RPMI8226 (cell line): ENCODE results near the gene DPY19L1.
"Not testable (repeated sequence)": the region's sequence is repeated elsewhere in the genome, so short reads cannot be mapped to it uniquely, and the experiment has no call there.

ENCODE experiments used
- DNase-seq: peaks from one replicate; pipeline ENCODE4 v3.0.0-alpha.2; 2015

Gene DPY19L1

GRCh38 chr7:35032166-35032565, 5.1 kb downstream of the DPY19L1 start:
- no peak for DNase-seq

DNA sequence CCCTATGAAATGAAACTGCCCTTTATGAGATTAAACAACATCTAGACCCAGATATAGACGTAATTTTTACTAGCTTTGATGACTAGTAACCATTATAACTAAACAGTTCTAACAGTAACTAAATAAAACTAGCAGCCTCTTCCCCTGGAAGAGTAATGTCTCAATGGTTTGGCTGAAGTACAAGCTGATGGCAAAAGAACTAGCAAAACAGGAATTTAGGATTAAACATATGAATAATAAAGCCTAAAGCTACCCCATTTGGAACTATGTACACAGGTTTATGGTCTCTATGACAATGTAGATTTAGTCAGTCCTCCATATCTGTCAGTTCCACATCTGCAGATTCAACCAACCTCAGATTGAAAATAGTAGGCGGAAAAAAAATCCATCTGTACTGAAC, 6.4 kb downstream of the DPY19L1 start:
- DNase-seq = no peak

DNA sequence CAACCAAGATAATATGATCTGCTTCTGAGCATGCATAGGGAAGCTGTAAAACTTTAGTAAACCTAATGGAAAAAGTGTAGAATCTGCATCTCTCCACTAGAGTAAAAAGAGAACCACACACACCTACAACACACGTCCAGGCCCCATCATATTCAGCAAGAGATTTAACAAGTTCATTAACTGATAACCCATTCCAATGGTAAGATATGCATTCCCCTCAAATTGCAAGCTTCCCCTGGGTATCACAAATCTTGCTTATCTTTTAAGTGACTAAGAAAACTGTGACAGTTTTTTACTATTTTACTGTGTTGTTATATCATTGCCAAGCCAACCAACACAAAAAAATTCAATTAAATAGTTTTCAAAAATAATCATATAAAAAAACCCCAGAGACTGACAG, 8.0 kb downstream of the DPY19L1 start:
- DNase-seq = no peak

- DNase-seq = no peak
Observed at GRCh38 chr7:35026150-35026549, 11.1 kb downstream of the DPY19L1 start.

DNA sequence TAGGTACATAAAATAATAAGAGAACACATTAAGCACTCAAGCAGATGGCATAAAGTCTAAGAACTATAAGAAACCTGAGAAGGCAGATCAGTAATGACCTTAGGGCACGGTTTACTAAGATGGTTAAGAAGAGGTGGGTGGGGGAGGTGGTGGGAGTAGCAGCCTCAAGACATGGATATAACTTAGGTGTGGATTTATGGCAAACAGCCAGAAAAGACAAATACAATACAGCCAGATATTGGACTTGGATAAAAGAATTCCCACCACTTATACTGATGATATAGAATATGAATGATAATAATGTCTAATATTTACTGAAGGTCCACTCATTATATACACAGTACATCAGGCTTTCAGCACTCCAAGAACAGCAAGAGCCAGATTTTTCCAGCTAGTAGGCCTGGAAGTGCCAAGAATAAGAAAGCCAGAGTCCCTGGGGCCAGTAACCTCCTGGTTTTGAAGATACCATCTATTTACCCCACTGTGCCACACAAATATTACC, 11.9 kb downstream of the DPY19L1 start:
- no peak for DNase-seq

- DNase-seq = peak; percentile 53
Observed at GRCh38 chr7:35024298-35024697, 13.0 kb downstream of the DPY19L1 start.

DNA sequence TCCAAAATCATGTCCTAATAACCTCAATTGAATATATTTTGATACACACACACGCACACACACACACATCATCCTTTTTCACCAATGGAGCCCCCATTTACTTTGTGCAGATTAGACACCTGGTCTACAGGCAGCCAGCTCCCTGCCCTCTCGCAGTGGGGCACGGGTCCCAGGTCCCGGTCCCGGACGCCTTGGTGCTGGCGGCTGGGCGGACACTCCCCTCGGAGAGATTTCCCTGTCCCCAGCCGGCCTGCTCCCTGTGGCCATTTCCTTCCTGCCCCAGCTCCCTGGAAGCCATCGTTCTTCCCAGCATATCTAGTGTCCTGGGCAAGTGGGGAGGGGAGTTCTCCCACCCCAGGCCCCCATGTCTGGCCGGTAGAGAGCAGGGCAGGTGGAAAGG, 14.6 kb downstream of the DPY19L1 start:
- no peak for DNase-seq

DNA sequence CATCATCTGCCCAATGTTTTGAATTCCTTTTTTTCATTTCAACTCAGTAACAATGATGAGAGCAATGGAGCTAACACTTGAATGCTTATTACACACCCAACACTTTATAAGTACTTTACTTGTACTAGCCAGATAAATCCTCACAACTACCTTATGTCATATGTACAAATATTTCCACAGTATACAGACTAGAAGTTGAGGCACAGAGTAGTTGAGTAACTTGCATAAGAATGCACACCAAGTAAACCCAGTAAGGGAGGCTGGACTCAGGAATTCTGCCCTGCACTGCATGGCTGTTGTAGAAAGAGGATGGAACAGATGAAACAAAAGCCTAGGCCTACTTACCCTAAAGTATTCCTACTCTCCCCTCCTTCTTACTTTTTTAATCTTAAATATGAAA, 15.8 kb downstream of the DPY19L1 start:
- DNase-seq = no peak

DNA sequence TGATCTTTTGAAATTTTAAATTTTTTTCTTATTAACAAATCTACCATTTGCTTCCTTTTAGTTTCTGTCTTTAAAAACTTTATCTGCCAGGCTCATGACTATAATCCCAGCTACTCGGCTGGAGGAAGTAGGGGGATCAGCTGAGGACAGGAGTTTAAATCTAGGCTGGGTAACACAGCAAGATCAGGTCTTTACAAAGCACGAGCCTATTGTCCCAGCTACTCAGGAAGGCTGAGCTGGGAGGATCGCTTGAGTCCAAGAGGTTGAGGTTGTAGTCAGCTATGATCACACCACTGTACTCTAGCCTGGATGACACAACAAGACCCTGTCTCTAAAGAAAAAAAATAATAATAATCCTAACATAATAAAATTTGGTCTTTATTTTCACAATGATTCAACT, 17.5 kb downstream of the DPY19L1 start:
- no peak for DNase-seq

- no peak for DNase-seq
Observed at GRCh38 chr7:35019179-35019729, 18.0 kb downstream of the DPY19L1 start.

DNA sequence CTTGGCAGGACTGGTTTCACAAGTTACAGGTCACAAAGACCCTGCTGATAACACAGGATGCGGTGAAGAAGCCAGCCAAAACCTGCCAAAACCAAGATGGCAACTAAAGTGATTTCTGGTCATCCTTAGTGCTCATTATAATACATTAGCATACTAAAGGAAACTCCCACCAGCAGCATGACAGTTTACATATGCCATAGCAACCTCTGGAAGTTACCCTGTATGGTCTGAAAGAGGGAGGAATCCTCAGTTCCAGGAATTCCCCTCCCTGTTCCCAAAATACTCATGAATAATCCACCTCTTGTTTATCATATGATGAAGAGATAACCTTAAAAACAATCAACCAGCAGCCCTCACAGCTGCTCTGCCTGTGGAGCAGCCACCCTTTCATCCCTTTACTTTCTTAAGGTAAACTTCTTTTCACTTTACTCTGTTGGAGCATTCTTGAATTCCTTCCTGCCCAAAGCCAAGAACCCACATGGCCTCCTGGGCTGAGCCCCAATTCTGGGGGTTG, 21.9 kb downstream of the DPY19L1 start:
- DNase-seq = no peak

DNA sequence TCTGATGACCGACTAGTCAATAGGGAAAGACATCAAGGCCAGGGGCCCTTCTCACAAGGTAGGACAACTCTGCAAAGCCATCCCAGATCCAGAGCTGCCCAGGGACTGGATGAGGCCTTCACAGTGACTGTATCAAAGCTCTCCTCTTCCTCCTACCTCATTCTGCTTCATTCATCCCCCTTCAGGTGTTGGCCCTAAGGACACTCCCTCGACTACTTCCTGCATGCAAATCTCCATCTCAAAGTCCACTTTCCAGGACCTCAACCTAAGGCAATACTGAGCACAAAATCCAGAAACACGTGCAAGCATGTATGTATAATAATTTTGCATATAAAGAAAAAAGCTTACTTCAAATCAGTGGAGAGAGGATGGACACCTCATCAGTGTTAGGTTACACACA, 25.1 kb downstream of the DPY19L1 start:
- DNase-seq = no peak

DNA sequence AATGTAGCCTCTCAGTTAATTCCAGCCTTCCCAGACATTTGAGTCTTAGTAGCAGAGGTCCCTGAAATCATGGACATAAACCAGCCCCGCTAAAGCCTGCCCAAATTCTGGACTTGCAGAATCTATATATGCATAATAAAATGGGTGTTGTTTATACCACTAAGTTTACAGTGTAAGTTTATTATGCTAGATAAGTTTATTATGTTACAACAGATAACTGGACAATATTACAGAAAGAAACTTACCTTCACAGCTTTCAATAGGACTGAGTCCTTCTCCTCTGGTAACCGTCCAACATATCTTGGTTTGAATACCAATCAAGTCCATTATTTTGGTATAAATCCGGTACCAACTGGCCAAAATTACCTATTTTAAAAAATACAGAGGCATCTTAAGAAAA, 26.2 kb downstream of the DPY19L1 start:
- no peak for DNase-seq

DNA sequence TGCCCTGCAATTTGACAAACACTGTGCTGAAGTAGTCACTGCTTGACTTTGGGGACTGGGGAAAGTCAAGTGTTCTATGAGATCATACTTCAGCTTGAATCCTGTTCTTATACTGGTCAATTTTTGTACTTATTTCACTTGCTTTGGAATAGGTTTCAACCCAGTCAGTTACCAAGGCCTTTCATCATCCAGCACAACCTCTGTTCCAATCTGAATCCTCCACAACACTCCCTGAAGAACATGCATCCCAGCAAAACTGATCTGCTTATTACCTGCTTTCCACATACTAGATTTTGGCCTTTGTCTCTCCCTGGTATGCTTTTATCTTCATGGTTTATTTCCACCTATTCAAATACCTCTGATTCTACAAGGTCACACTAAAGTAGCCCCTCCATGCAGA, 29.5 kb downstream of the DPY19L1 start:
- DNase-seq = no peak

- DNase-seq = no peak
Observed at GRCh38 chr7:35004531-35005095, 32.7 kb downstream of the DPY19L1 start.

- no peak for DNase-seq
Observed at GRCh38 chr7:35003679-35004303, 33.5 kb downstream of the DPY19L1 start.

DNA sequence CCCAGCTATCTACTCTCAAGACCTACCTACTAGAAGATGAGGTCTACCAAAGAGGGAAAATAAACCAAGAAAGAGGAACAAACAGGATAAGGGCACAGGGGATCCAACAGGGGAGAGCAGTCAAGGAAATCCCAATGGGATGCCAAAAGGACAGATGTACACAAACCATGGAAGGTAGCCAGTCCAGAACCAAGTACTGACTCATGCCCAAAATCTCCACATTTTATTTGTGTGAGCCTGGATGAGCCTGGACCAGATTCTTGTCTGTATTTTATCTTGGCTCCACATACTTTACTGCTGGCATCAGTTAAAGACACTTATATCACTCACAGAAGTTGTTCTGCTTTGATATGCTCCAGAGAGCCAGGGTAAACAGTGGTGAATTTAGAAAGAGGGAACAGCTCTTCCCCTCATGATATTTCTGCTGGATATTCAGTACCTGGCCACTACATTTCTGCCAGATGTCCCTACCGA, 34.1 kb downstream of the DPY19L1 start:
- DNase-seq = not testable (repeated sequence)

- not testable (repeated sequence) for DNase-seq
Observed at GRCh38 chr7:34998335-34998734, 39.0 kb downstream of the DPY19L1 start.

GRCh38 chr7:34996423-34997090, 40.7 kb downstream of the DPY19L1 start:
- not testable (repeated sequence) for DNase-seq

GRCh38 chr7:34995757-34996156, 41.5 kb downstream of the DPY19L1 start:
- no peak for DNase-seq

DNA sequence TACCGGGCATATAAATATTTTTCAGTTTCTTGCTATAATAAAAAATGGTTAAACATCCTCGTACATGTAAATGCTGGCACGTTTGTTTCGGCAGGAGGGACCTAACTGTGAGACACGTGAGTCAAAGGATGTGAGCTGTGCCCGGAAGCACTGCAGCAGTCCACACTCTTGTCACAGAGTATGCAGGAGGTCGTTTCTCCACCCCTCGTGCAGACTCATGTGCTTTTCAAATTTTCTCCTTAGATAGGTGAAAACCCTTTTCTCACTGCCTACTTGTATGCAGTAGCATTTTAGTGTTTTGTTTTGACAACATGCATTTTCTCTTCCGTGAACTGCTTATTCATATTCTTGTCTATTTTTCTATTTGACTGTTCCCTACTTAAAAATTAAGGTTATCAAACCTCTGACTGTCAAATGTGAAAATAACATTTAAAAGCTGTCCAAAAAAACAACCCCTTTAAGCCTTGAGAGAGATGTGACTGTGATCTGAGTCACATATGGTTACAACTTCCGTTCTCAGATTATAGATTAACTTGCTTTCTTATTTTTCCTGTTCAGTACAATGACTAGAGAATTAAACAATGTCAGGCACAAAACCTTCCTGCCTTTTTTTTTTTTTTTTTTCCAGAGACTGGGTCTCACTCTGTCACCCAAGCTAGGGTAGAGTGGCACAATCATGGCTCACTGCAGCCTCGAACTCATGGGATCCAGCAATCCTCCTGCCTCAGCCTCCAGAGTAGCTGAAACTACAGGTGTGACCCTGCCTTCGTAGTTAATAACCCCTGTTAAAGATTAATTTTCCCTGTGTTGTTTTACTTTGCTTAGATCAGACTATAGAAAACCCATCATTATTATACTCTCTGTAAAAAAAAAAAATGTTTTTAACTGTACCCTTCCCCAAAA, 45.1 kb downstream of the DPY19L1 start:
- no peak for DNase-seq

GRCh38 chr7:34988442-34989125, 48.7 kb downstream of the DPY19L1 start:
- not testable (repeated sequence) for DNase-seq
